GM19468 (cell line): Measurements from ENCODE around the gene M1AP.
A peak's percentile ranks its signal among the peaks of the same experiment; 100 is the strongest.
"Not testable (repeated sequence)": the region's sequence is repeated elsewhere in the genome, so short reads cannot be mapped to it uniquely, and the experiment has no call there.

Experiments
- ATAC-seq: cut with Tn5 transposase; IDR thresholded peaks from one replicate; pipeline ENCODE4 v1.9.1; 2021; ENCODE audit warnings: mild to moderate bottlenecking, moderate library complexity, moderate number of reproducible peaks; ENCODE audit not compliant: unreplicated experiment; ENCODE audit errors: extremely low read depth

M1AP gene

GRCh38 chr2:74653985-74654882 is 6.1 kb upstream of the M1AP start, which contains the start of gene SEMA4F:
TSS of gene SEMA4F (plus strand) at chr2:74654247. CDS start at chr2:74654377, 130 bp downstream.
- peak; percentile 99 for ATAC-seq

GRCh38 chr2:74653589-74653984 is 5.5 kb upstream of the M1AP start:
- ATAC-seq, result no peak

GRCh38 chr2:74646834-74647482 is 1.2 kb downstream of the M1AP start:
- no peak for ATAC-seq

- no peak for ATAC-seq
Observed at GRCh38 chr2:74646201-74646600, 1.9 kb downstream of the M1AP start.

GRCh38 chr2:74645344-74645743 is 2.8 kb downstream of the M1AP start:
- no peak for ATAC-seq

GRCh38 chr2:74639550-74639949 is 8.6 kb downstream of the M1AP start:
- no peak for ATAC-seq

- ATAC-seq, result no peak
Observed at GRCh38 chr2:74632939-74633312, 15.2 kb downstream of the M1AP start.

- ATAC-seq, result no peak
Observed at GRCh38 chr2:74632209-74632938, 15.8 kb downstream of the M1AP start.

- ATAC-seq, result not testable (repeated sequence)
Observed at GRCh38 chr2:74630454-74630853, 17.7 kb downstream of the M1AP start.

- ATAC-seq, result no peak
Observed at GRCh38 chr2:74628538-74629105, 19.5 kb downstream of the M1AP start.

GRCh38 chr2:74625658-74626425 is 22.3 kb downstream of the M1AP start:
- ATAC-seq, result no peak

GRCh38 chr2:74620671-74621070 is 27.5 kb downstream of the M1AP start:
- no peak for ATAC-seq

GRCh38 chr2:74619651-74620297 is 28.4 kb downstream of the M1AP start:
- peak; percentile 60 for ATAC-seq

- no peak for ATAC-seq
Observed at GRCh38 chr2:74618410-74619083, 29.6 kb downstream of the M1AP start.

GRCh38 chr2:74617122-74617521 is 31.0 kb downstream of the M1AP start:
- no peak for ATAC-seq

- no peak for ATAC-seq
Observed at GRCh38 chr2:74606927-74607326, 41.2 kb downstream of the M1AP start.

- ATAC-seq, result no peak
Observed at GRCh38 chr2:74603282-74604000, 44.7 kb downstream of the M1AP start.
